ENCODE measurements around the gene COA1.

COA1 gene

GRCh38 chr7:43653891-43654504, 75.3 kb downstream of the COA1 start:
- no peak for DNase-seq (ENCODE audit: low read depth in 2 of 2)

- DNase-seq (ENCODE audit: low read depth in 2 of 2) = no peak
Observed at GRCh38 chr7:43653466-43653865, 75.9 kb downstream of the COA1 start.

- no peak for DNase-seq (ENCODE audit: low read depth in 2 of 2)
Observed at GRCh38 chr7:43652364-43652763, 77.0 kb downstream of the COA1 start.

DNA sequence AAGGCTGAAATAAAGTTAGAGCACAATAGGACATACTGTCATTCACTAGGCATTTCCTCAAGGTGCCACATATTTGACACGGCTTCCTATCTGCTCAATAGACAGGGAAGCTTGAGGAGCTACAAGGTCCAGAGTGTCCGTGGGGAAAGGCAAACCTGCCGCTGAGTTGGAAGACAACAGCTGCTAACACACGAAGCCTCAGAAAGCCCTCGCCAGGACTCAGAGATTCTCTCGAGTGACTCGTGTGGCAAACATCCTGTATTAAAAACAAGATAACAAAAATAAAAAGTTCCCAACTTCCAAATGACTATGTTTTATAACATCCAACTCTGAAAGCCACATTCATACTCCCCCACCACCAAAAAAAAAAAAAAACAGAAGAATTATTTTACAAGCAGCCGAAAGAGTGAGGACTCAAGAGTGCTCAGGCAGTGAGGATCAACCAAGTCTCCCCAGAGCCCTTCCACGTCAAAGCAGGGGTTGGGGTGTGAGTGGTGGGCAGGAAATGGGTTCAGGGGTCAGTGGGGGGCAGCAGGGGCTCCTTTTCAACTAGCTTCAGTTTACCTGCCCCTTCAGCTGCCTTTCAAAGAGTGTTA, 78.8 kb downstream of the COA1 start:
- DNase-seq (ENCODE audit: low read depth in 2 of 2) = no peak

DNA sequence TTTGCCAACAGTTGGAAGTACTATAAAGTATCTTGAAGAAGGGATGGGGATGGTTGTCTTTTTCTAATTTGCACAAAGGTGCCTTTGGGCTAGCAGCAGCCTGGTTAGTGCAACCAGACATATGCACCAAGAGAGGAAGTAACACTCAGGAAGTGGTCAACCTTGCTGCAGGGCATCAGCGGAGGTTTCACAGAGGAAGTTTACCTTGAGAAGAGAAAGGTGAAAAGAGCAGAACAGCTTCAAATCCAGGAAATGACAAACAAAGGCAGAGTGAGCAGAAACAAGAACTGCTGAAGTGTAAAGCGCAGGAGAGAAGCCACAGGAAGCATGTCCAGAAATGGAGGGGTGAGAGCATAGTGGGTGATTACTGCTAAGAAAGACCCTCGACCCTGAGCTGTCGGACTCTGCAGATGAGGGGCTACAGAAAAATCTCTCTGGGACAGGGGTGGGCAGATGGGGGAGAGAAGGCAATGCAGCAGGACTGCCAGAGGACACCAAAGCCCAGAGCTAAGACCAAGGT, 79.5 kb downstream of the COA1 start:
- DNase-seq (ENCODE audit: low read depth in 2 of 2) = peak in 1 of 2 donors; percentile 40

DNA sequence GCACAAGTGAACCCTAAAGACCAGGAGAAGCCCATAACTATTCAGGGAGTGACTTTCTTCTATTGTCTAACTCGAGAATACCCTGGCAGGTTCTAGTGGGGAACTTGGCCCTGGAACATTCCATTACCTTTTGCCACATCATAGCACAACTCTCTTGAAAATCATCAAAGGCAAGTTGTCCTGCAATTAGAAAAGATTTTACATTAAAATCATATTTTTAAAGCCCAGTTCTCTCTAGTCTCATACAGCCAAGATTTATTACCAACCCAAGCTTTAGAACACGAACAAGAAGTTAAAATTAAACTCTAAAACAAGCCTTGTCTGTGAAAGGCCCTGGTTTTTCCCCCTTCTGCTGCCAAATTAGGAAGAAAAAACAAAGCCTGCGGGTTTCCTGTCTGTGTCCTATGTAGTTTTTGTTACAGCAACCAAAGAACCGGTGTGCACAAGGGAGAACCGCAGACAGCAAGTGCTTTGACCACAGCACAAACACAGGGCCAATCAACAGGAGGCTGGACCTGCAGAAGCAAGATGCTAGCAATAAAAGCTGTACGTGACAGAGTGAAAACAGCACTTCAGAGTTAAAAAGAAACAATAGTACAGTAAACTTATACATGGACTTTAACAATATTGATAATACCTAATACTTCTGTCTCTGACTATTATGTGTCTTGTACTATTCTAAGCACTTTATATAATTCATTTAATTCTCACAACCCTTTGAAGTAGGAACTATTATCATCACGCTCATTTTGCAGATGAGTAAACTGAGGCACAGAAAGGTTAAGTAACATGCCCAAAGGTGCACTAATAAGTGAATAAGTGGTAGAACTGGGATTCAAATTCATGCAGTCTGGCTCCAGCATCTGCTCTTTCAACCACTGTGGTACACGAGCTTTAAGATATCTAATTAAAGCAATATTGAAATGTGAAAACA, 80.6 kb downstream of the COA1 start:
- peak in 1 of 2 donors; percentile 56 for DNase-seq (ENCODE audit: low read depth in 2 of 2)

DNA sequence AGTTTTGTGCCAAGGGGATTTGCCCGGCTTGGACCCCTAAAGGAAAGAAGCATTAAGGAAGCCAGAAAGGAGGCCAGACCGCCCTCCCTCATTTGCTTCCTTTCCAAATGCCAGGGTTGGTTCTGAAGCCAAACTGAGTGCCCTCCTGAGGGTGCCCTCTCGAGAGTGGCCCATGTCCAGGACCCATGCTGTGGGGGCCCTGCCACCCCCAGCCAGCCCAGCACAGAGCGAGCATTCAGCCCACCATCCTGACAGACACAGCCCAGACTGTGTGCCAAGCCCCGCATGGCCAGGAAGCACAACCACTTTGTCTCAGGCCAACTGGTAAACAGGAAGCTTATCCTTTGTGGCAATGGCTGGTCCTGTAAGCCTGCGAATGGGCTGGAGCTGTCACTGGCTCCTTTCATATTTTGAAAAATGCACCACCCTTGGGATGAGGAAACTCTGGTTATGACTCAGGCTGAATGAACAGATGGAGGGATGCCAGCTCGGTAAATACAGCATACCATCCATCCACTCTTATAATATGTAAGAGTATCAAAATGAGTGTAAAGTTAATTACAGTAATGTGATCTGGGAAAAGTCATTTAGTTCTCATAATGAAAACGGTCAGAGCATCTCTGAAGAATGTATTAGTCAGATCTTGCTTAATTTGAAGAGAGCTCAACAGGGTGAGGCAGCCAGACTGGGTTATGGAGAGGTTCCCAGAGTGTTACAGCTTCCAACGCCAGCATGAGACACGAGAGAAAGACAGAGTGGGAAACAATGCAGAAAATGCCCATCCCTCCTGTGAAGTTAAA, 81.5 kb downstream of the COA1 start:
- peak in 1 of 2 donors; percentile 53 for DNase-seq (ENCODE audit: low read depth in 2 of 2)

- DNase-seq (ENCODE audit: low read depth in 2 of 2) = no peak
Observed at GRCh38 chr7:43647339-43647672, 82.0 kb downstream of the COA1 start.

GRCh38 chr7:43646603-43647338, 82.6 kb downstream of the COA1 start:
- DNase-seq (ENCODE audit: low read depth in 2 of 2) = no peak

GRCh38 chr7:43645699-43646226, 83.6 kb downstream of the COA1 start:
- no peak for DNase-seq (ENCODE audit: low read depth in 2 of 2)

DNA sequence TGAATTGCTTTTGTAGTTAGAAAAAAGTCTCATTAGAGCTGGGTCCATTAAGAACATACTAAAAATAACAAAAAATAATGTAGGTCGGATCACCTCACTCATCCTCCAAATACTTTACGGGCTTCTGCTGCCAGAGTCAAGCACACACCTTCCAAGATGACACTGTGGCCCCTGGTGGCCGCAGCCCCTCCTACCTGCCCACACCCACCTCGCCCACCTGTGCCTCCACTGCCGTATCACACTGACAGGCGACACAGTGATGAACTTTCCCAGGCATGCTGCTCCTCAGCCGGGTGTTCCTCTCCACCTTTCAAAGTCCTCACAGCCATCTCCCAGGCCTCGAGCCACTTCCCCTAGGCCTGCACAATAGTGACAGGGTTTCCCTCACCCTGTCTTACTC, 85.5 kb downstream of the COA1 start:
- no peak for DNase-seq (ENCODE audit: low read depth in 2 of 2)

DNA sequence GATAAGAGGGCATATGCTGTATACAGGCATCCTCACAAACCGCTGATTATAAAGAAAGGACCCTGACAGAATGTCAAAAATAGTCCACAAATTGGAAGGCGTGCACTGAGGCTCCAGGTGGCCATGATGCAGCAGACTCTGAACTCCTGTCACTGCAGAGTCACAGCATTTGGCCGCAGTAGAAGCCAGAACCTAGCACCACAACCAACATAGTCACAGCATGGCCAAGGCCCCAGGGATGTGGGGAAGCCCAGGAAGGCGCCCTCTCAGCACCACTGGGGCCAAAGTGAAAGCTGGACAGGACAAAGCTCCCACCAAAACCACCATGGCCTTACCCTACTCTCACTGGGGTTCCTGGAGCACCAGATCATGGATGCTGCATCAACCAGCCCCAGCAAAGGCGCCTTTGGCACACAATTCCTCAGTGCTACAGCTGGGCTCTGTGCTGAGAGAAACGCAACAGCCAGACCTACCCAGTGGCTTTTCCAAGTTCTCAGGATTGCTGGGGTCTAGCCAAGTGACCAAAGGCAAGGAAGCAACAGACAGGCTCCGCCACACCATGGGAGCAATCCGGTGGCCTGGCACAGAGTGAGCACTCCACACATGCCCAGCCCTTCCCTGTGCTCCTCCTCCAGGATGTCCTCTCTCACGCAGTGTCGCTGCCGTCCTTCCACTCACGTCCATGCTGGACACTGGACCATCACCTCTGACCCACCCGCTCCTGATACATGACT, 86.3 kb downstream of the COA1 start:
- DNase-seq (ENCODE audit: low read depth in 2 of 2) = no peak

DNA sequence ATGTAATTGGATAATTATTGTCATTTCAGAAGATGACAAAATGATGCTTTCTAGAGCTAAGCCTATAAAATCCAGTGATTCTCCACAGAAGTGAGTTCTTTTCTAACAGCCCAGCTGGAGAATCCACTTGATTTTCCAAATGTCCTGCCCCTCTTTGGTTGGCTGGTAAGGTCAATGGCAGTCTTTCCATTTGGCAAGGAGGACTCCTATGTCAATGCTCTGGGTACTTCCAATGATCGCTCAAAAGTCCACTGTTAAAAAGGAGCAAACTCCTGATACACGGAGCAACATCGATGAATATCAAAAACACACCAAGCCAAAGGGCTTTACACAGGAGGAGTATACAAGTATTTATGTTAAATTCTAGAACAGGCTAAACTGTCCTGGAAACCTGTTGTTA, 88.6 kb downstream of the COA1 start:
- DNase-seq (ENCODE audit: low read depth in 2 of 2) = no peak

DNA sequence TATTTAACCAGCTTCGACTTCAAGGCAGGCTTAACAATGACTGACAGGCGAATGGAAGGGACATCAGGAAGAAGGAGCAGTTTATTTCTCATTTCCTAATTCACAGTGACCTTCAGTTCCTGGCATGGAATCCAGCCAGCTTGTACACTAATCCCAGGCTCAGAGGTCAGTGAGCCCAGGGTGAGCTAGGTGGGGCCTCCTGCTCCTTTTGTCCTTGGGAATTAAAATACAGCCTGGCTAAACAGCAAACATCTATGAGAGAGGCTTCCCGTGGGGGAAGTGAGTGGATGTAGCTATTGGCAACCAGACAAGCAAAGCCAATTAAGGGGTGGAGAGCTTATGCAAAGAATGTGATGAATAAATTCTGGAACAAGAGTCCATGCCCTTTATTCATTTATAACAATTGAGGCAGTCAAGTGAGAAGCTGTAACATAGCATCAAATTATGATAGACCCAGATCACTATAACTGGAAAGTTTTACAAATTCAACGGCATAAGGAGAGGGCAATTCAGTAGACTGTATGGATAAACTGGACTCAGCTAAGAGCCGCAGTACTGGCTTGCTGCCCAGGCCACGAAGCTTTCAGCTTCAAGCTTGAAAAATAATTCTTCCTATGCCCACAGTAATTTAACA, 89.3 kb downstream of the COA1 start:
- no peak for DNase-seq (ENCODE audit: low read depth in 2 of 2)

GRCh38 chr7:43637114-43637806, 92.1 kb downstream of the COA1 start:
- DNase-seq (ENCODE audit: low read depth in 2 of 2) = no peak

GRCh38 chr7:43636093-43636492, 93.2 kb downstream of the COA1 start:
- no peak for DNase-seq (ENCODE audit: low read depth in 2 of 2)

DNA sequence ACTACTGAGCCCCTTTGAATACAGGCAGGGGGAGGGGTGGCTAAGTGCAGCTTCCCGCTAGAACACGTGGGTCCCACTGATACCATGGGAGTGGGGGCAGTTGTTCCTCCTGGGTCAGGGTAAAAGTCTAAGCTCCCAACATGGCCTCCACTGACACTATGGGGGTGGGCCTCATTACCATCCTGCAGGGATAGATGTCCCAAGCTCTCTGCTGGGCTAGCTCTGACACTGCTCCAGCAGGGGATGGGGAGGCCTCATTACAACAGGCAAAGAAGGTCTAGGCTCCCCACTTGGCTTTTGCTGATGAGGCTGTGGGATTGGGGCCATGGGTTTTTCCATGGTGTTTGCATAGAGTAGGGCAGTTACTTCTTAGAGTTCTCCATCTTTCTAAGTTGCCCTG, 94.9 kb downstream of the COA1 start:
- DNase-seq (ENCODE audit: low read depth in 2 of 2) = no peak

- no peak for DNase-seq (ENCODE audit: low read depth in 2 of 2)
Observed at GRCh38 chr7:43632746-43633145, 96.6 kb downstream of the COA1 start.

GRCh38 chr7:43631559-43631958, 97.8 kb downstream of the COA1 start:
- no peak for DNase-seq (ENCODE audit: low read depth in 2 of 2)
